Hypothalamus (tissue), 51 donors: ENCODE results near the gene USP7.

Experiments used
- DNase-seq, 51 donors: peaks; one replicate each; lab custom pipeline; 2025; lab: John Stamatoyannopoulos, UW

The USP7 gene

DNA sequence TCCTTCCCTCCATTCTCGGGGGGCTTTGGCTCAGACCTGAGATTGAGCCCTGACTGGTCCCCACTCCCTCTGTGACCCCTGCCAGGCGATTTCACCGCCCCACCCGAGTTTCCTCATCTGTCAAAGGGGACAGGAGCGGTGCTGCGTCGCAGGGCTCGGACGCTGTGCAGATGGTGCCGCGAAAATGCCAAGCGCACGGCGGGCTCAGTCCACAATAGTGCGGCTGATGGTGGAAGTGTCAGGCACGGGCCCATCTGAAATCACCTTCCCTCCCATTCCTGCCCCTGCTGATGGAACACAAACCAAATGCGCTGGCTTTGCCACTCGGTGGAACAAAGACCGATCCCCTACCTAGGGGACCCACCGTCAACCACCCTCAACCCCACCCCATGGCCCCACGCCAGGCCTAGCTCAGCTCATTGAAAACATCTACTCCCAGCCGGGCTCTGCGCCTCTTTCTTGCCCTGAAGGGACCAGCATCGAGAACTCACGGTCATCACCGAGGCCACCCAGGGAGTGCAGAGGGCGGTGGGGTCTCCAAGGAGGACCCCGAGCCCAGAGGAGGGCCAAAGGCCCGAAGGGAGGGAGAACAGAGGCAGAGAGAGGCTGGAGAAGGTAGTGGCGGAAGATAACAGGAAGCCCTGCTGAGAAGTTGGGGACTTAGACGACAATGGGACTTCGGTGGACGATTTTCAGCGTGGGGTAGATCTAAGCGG, 96.3 kb downstream of the USP7 start:
- DNase-seq: peak in 33 of 51 donors; percentile 7 to 82 (median 32)

DNA sequence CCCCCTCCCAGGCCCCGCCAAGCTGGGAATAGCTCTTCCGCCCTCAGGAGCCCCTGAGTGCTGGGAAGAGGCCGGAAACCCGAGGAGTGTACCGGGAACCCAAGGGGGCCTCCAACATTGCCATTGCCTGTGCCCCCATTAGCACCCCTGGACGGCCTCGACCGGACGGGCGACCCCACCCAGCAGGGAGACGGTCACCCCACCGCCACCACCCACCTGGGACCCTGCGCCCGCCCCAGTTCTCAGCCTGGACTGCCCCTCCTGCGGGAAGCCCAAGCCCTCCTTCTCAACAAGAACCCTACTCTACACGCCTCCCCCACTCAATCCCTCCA, 96.9 kb downstream of the USP7 start:
- no peak for DNase-seq

DNA sequence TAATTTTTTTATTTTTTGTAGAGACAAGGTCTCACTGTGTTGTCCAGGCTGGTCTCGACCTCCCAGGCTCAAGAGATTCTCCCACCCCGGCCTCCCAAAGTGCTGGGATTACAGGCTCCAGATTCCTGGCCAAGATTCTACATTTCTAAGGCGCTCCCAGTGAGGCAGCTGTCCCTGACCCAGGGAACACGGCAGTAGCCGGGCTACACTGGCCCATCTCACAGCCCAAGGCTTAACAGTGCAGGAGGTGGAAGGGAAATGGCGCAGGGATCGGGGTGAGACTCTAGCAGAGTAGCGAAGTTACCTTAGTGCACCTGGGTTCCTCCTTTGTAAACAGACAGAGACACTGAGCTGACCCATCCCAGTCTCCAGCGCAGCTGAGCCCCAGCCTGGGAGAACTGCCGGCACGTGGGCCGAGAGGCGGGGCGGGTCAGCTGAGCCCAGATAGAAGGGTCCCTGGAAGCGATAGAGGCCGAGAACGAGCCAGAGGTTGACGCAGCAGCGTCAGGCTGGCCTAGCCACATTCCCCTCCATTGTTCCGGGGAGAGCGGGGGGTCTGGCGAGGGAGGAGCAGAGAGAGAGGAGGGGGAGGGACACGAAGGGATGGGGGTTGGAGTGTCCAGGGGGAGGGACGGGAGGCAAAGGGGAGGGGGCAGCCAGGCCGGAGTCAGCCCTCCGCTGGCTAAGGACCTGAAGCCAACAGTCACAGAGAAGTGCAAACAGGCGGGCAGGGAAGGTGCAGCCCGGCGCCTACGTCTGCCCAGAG, 97.4 kb downstream of the USP7 start:
- DNase-seq: peak in 40 of 51 donors; percentile 10 to 79 (median 44)

DNA sequence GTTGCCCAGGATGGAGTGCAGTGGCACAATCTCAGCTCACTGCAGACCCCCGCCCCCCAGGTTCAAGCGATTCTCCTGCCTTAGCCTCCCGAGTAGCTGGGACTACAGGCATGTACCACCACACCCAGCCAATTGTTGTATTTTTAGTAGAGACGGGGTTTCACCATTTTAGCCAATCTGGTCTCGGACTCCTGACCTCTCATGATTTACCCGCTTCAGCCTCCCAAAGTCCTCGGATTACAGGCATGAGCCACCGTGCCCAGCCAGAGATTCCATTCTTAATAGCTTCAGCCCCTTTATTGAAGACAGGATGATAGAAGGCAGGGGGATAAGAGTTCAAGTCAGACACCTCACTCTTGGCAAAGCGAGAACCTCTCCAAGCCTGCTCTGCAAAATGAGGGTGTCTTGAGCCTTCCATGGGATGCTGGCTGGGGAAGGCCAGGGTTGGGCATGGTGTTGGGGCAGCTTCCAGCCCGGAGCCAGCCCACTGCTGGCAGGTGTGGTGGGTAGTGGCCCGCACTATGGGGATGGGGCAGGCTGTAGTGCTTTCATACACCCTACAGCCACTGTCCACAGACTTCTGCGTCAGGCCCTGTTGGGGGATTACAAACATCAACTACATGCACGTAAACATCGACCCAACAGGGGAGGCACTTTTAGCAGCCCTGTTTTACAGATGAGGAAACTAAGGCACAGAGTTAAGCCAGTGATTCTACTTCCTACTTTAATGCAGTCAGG, 98.4 kb downstream of the USP7 start:
- DNase-seq: no peak

DNA sequence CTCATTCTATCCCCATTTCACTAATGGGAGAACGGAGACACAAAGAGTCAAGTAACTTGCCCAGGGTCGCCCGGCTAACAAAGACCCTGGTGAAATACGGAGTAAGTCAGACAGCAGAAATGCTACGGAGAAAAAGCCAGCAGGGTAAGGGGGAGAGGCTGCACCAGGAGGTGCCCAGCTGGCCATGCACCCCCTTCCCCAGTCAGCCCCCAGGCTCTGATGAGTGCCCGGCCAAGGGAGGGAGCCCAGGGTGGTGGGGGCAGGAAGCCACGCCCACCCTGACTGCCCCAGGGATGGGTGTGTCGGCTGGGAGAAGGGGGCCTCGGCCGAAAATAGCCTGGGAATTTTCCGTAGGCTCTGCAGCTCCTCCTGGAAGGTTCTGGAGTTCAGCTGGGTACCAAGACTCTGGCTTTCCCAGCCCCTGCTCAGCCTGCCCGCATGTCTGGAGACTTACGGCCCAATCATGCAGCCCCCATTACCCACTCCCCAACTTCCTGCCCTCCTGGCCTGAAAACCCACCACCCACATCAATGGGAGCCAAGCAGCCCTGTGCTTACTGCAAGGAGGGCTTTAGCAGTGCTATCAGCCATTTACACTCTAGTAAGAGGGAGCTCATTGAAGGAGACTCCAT, 99.1 kb downstream of the USP7 start:
- DNase-seq: no peak

DNA sequence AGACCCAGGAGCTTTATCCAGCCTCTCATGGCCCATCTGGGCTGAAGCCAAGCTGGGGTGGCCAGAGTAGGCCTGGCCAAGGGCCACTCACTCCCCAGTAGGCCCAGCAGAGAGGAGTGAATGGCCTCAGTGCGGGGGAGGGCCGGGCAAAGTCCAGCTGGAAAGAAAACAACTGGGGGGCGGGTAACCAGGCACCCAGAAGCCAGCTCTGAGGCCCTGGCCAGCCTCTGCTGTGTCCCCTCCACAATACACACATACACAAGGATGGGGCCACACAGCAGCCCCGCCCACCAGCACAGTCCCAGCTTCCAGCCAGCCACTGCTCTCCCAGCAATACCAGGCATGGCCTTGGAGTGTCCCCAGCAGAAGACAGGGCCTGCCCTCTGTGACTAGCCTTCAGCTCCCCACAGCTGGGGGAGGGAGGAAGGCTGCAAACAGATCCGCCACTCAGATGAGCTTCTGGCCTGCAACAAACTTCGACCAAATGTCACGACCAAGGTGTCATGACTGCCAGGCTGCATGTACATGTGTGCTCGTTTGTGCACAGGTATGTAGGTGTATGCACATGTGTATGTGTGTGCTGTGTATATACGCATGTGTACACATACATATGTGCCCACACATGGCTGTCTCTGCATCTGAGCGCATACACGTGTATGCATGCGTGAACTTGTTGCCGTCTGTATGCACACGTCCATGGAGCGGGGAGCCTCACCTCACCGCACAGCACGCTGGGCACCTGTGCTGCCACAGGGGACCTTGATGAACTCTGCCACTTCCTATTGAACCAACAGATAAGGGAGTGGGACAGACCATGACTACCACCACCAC, 99.9 kb downstream of the USP7 start:
- DNase-seq: peak in 49 of 51 donors; percentile 21 to 96 (median 82)

DNA sequence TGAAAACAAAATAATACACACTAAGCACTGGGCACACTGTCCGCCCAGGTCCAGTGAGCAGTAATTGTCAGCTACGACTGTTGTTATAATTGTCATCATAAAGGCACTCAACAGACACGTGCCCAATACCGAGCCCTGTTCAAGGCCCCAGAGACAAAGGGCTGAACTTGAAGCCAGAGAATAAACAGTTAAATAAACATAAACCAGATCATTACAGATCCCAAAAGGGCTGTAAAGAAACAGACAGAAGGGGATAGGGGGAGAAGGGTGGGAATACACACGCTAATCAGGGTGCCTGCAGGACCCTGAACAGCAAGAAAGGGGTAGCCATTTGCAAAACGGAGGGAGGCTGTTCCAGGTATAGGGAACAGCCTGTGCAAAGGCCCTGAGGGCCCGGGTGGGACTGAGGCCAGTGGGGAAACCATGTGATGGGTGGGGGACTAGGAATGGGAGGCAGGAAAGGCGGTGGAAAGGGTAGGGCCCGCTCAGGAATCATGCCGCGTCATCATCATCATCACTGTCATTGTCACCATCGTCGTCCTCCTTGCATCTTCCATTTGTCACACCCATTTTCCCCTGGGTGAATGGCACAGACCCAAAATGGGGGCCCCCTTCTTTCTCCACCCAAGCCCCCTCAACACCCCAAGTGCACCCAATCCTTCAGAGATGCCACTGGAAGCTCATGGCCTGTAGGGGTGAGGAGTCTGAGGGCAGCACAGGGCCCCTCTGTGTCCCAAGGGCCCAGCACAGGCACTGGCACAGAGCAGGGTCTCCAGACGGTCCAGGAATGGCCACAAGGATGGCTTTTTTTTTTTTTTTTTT, 101.2 kb downstream of the USP7 start:
- DNase-seq: no peak

DNA sequence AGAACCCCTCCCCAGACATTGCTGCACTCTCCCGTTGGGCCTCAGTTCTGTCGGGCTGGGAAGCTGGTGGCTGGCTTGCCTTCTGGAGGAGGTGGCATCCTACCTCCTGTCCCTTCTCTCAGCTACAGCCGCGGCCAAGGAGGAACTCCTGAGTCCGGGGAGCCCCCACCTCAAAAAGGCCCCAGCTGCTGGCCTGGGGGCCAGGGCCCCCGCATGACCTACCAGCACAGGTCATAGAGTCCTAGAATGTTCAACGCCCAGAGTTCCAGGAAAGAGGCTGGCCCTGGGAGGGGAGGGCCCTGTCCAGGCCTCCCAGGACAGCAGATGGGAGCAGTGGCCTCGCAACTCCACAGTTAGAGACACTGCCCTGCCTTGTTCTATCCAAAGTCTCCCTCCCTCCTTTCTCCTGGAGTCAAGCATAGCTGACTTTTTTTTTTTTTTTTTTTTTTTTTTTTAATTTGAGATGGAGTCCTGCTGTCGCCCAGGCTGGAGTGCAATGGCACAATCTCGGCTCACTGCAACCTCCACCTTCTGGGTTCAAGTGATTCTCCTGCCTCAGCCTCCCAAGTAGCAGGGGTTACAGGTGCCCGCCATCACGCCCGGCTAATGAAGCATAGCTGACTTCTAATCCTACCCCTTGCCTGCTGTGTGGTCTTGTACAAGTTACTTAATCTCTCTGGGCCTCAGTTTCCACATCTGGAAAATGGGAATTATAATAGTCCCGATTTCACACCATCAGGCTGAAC, 102.0 kb downstream of the USP7 start:
- DNase-seq: peak in 3 of 51 donors; percentile 10 to 33 (median 12)

DNA sequence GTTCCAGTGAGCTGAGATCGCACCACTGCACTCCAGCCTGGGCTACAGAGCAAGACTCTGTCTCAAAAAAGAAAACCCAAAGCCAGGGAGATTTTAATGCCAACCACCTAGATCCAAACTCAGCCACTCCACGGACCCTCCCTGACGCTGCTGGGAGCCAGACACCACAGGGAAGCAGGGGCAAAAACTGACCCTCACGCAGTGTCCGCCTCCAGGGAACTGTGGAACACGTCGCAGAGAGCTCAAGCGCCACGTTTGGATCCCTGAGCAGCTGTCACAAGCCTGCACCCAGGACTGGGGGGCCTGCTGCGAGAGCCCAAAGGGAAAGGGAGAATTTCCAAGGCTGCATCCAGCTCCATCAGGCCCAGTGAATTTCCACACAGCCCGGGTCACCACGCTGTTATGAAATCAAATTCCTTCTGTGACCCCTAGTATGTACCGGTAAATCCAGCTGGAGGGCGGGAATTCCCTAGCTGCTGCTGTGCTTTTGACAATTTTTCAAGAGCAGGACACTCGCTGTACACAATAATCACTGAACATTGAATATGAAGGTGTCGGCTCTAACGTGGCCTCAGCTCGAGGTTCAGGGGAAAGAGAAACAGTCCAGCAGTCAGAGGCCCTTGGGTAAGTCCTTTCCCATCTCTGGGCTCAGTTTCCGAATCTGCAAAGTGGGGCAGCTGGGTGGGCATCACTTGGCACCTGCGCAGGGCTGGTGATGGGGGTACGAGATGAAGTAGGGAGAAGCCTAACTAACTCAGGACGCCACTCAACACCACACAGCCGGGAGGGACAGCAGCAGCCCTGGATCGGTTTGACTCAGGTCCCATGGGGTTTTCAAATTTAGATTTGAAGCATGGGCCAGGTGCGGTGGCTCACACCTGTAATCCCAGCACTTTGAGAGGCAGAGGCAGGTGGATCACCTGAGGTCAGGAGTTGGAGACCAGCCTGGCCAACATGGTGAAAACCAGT, 103.5 kb downstream of the USP7 start:
- DNase-seq: no peak

DNA sequence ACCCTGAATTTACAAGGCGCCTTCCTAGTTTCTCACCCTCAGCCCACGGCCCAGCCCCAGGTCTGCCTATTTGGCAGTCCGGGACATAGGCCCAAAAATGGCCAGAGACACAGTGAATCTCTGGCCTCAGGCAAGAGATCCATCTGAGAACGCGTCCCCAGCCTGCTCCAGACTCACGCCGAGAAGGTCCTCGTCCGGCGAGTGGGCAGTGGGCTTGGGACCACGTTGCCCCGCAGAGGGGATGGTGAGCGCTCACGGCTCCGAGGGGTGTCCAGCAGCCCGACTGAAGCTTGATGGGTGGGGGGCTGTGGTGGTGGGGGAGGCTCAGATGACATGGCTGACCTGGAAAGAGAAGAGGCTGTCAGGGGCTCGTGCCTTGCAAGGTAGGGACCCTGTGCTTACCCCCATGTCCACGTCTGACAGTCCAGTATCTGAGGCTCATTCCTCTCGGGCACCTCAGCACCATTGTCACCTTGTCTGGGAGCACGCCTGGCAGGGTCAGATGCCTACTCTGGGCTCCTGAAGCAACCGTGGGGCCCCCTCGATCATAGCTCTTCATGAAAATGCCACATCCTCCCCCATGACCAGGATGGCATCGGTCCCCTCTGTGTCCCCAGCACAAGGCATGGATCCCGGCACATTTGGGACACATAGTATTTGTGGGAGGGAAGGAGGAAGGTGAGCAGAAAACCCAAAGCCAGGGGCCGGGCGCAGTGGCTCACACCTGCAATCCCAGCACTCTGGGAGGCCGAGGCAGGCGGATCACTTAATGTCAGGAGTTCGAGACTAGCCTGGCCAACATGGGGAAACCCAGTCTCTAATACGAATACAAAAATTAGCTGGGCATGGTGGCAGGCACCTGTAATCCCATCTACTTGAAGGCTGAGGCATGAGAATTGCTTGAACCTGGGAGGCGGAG, 104.5 kb downstream of the USP7 start:
- DNase-seq: no peak

DNA sequence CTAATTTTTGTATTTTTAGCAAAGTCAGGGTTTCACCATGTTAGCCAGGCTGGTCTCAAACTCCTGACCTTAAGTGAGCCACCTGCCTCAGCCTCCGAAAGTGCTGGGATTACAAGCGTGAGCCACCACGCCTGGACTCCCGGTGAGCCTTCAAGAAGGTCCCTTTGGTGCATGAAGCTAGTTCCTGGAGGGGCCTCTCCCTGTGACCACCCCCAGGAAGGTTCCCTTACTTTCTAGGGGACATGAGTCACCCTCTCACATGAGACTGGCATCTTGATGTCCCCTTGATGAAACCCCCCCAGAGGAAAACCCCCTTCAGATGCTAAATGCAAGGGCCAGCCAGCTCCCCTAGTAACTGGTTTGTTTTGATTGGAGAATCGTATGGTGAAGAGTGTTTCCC, 107.7 kb downstream of the USP7 start:
- DNase-seq: no peak

DNA sequence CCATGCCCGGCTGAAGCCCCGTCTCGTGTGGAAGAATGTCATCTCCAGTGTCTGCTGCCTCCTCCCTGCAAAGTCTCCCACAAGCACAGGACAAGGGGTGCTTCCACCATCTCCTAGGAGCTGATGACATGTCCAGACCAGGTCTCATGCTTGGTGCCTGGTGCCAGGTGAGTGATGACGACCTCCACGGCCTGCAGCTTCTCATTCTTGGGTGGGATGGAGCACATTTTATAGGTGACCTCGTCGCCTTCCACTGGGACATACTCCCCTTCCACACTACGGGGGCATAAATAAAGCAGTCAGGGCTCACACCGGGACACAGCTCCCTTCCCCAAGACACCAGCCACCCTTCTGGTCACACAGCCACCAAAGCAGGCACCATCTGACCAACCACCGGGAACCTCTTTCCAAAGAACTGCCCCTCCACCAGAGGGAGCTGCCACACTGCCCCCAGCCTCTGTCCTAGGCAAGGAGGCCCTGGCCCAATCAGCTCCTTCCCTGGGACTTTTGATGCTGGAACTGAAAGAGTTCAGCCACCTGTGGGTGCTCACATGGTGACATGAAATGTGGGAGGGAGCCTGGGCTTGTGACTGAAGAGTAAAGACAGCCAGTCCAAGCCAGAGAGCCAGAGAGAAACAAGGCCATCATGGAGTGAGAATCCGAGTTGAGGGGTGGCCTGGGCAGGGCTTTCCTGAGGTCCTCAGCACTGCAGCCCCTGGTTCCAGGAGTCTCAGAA, 108.5 kb downstream of the USP7 start:
- DNase-seq: no peak

DNA sequence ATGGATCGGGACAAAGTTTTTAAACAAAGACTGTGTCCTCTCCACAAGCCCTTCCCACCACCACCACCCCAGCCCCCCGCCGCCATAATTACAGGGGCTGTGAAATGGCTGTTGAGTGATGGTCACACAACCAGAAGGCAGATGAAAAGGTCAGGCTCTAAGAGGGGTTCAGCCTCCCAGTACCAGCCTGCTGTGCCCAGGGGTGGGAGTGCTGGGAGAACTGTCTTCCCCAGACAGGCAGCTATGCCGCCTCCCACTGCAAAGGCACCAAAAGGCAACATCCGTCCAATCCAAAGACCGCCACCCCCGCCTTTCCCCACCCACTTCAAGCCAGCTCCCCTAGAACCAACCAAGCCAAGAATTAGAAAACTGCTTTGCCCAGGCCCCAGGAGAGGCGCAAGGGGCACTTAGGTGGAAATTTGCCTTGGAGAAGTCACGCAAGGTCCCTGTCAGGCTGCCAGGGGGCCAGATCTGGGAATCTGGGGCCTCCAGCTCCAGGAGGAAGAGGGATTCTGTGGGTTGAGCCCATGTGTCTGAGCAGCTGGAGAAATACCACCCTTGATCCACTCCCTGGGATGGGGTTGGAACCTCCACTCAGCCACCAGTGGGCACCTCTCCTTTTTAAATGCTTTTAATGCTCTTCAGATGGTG, 109.3 kb downstream of the USP7 start:
- no peak for DNase-seq

DNA sequence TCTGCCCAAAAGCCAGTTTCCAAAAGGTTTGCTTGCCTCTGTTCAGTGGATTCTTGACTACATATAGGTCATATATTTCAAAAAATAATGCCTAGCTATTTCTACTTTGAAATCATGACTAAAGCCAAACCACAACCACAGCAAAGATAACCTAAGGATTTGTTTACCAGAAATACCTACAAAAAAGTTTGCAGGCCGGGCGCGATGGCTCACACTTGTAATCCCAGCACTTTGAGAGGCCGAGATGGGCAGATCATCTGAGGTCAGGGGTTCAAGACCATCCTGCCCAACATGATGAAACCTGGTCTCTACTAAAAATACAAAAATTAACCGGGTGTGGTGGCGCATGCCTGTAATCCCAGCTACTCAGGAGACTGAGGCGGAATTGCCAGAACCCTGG, 110.1 kb downstream of the USP7 start:
- no peak for DNase-seq

DNA sequence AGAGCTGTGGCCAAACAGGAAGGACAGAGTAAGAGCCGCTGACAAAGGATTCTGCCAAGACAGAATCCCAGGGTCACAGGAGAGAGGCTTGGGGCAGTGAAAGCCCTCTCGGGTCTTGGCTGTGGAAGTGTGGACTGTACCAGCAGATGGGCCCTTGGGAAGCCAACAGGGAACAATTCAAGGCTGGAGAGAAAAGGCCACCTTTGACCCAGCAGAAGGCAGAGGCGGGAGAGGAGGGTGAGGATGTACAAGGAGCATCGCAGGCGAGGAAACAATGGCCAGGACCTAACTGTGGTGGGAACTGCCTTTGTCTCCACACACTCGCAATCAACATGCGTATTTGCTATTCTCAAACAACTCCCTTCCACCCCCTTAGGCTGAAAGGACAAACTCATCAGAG, 110.6 kb downstream of the USP7 start:
- no peak for DNase-seq
